PC-9 (cell line): ENCODE data around the gene HHLA2. TPM values are rescaled to one million over a fixed set of nuclear protein-coding genes. Genes with fewer than 3 reads are reported as not detected.

Experiments used
- Bru-seq: library from RNA; stranded (reverse); fragments of 400-500 nt; gene quantifications from one replicate; lab custom pipeline; 2021; lab: Mats Ljungman, UMichigan
- BruChase-seq, 2 experiments: library from RNA; stranded (reverse); fragments of 400-500 nt; gene quantifications; one replicate each; lab custom pipeline; 2021; lab: Mats Ljungman, UMichigan
- BruUV-seq: library from RNA; stranded (reverse); fragments of 400-500 nt; replicated peaks from 2 replicates; lab custom pipeline; 2021; lab: Mats Ljungman, UMichigan
- CTCF ChIA-PET: fragments of 300-600 bp; sonication (Branson Sonifier 250); formaldehyde crosslinking; loops from one replicate; lab custom pipeline; 2022; ENCODE audit warnings: antibody characterized with exemption; lab: Charles Lee
- POLR2A ChIA-PET: fragments of 300-600 bp; sonication (Branson Sonifier 250); formaldehyde crosslinking; loops from one replicate; lab custom pipeline; 2022; ENCODE audit warnings: antibody characterized with exemption; ENCODE audit not compliant: unreplicated experiment; lab: Charles Lee
- DNase-seq, 2 experiments: peaks; one replicate each; pipeline versions ENCODE4 v3.0.0 to v3.0.0-alpha.2; 2015 to 2022; ENCODE audit warnings: mixed read lengths in 1 of 2
- H2AFZ ChIP-seq: fragments of 200-600 bp; sonication (generic); 2 replicates; pipeline ENCODE4 v1.8.1; 2017; ENCODE audit warnings: antibody characterized with exemption
- H3F3A ChIP-seq: fragments of 200-600 bp; sonication (generic); 2 replicates; pipeline ENCODE4 v1.8.1; 2017; ENCODE audit warnings: antibody characterized with exemption, mild to moderate bottlenecking, low read depth; ENCODE audit not compliant: insufficient read depth
- H3K27ac ChIP-seq: fragments of 200-600 bp; sonication (generic); 2 replicates; pipeline ENCODE4 v1.6.1; 2016; ENCODE audit warnings: mixed run types
- H3K27me3 ChIP-seq: fragments of 200-600 bp; sonication (generic); 2 replicates; pipeline ENCODE4 v1.6.1; 2016; ENCODE audit warnings: low read depth, mixed run types; ENCODE audit not compliant: insufficient read depth
- H3K36me3 ChIP-seq: fragments of 200-600 bp; sonication (generic); 2 replicates; pipeline ENCODE4 v1.6.1; 2016; ENCODE audit warnings: low read depth, mixed run types
- H3K4me1 ChIP-seq: fragments of 200-600 bp; sonication (generic); replicated peaks from 2 replicates; pipeline ENCODE4 v1.6.1; 2016; ENCODE audit warnings: mixed run types; ENCODE audit not compliant: insufficient read depth
- H3K4me2 ChIP-seq: fragments of 200-600 bp; sonication (generic); 2 replicates; pipeline ENCODE4 v1.6.1; 2017; ENCODE audit warnings: mixed run types
- H3K4me3 ChIP-seq: fragments of 200-600 bp; sonication (generic); 2 replicates; pipeline ENCODE4 v1.6.1; 2016; ENCODE audit warnings: mixed run types
- H3K79me2 ChIP-seq: fragments of 200-600 bp; sonication (generic); 2 replicates; pipeline ENCODE4 v1.6.1; 2017; ENCODE audit warnings: low read depth, mixed run types
- H3K9me2 ChIP-seq: fragments of 200-600 bp; sonication (generic); 2 replicates; pipeline ENCODE4 v1.8.1; 2017; ENCODE audit warnings: mild to moderate bottlenecking; ENCODE audit not compliant: insufficient read depth
- H3K9me3 ChIP-seq: fragments of 200-600 bp; sonication (generic); 2 replicates; pipeline ENCODE4 v1.8.1; 2016; ENCODE audit warnings: low read depth; ENCODE audit not compliant: insufficient read depth
- H4K20me1 ChIP-seq: fragments of 200-600 bp; sonication (generic); 2 replicates; pipeline ENCODE4 v1.8.1; 2017; ENCODE audit not compliant: insufficient read depth
- CTCF ChIP-seq: fragments of 200-600 bp; sonication (generic); conservative IDR thresholded peaks from 2 replicates; pipeline ENCODE4 v1.6.1; 2017; ENCODE audit warnings: mixed run types, antibody characterized with exemption, mild to moderate bottlenecking, moderate library complexity
- EZH2 ChIP-seq: fragments of 200-600 bp; sonication (generic); IDR thresholded peaks from 2 replicates; pipeline ENCODE4 v1.8.0; 2017; ENCODE audit warnings: antibody characterized with exemption, low read depth
- intact Hi-C: fragments of 100-400 bp; cut with micrococcal nuclease; formaldehyde crosslinking; loops from one replicate; pipeline ENCODE4 v1.10.0; 2022; ENCODE audit not compliant: unreplicated experiment
- long read RNA-seq: library from polyadenylated mRNA; stranded (forward); transcript quantifications from one replicate; pipeline ENCODE4 v2.0.0, GENCODE V29; 2022
- total RNA-seq: library from RNA; stranded (reverse); gene quantifications from 2 replicates; pipeline ENCODE4 v1.2.3, GENCODE V29; 2021

The HHLA2 gene
- total RNA-seq (not detected in 2 replicates), Bru-seq, nascent RNA (not detected), BruChase-seq, experiment 1, labeled RNA remaining after a 2-hour chase (percentile 2 among the genes with signal in this experiment), BruChase-seq, experiment 2, labeled RNA remaining after a 6-hour chase (percentile 1 among the genes with signal in this experiment)
- long read RNA-seq: 0 reads

- BruUV-seq: no TSS peak
- Histone ChIP-seq H3K27me3 (no peaks in the 10 kb centered on the region), H3K9me3 (no peaks in the 10 kb centered on the region), H3K4me1 (no peaks in the 10 kb centered on the region), H3K9me2 (no peaks in the 10 kb centered on the region), H3K4me2 (no peak within 1 kb of the TSS), H3K36me3 (no peaks in the 10 kb centered on the region), H3K79me2 (no peaks in the 10 kb centered on the region), H3K27ac (no peak within 1 kb of the TSS), H3F3A (no peaks in the 10 kb centered on the region), H2AFZ (no peak within 1 kb of the TSS), H3K4me3 (no peak within 1 kb of the TSS), H4K20me1 (no peaks in the 10 kb centered on the region)
- peak in 1 of 2 experiments; percentile 6 for DNase-seq
- intact Hi-C loops: no loop called here
- no peak for TF ChIP-seq EZH2
- no peak for TF ChIP-seq CTCF
- POLR2A ChIA-PET: interaction anchor here (0.6 kb wide), 1 partner anchor 122 kb away, joined by 3 read pairs; no protein-coding TSS in a partner anchor
- CTCF ChIA-PET: interaction anchor here (0.6 kb wide), 1 partner anchor 340 kb away, joined by 3 read pairs; no protein-coding TSS in a partner anchor
Measured at GRCh38 chr3:108296239-108296638, at the start of gene HHLA2. Gene HHLA2, plus strand, starts transcription at chr3:108296548. Its CDS starts 55,266 bp downstream, at chr3:108351814.

- no peak overlapping the region for H3K4me2 ChIP-seq
- POLR2A ChIA-PET: no interaction called here
- no peaks in the 10 kb centered on the region for H3K27me3 ChIP-seq
- CTCF ChIA-PET: no interaction called here
- no peaks in the 10 kb centered on the region for H3K79me2 ChIP-seq
- no peaks in the 10 kb centered on the region for H3K9me2 ChIP-seq
- no peak overlapping the region for H3K4me3 ChIP-seq
- BruUV-seq: no TSS peak
- H2AFZ ChIP-seq: no peak overlapping the region
- TF ChIP-seq EZH2 (no peak), CTCF (no peak)
- H3K36me3 ChIP-seq: no peaks in the 10 kb centered on the region
- no peak overlapping the region for H3K27ac ChIP-seq
- no peaks in the 10 kb centered on the region for H3K9me3 ChIP-seq
- intact Hi-C loops: no loop called here
- no peak for DNase-seq
- H4K20me1 ChIP-seq: no peaks in the 10 kb centered on the region
- no peaks in the 10 kb centered on the region for H3K4me1 ChIP-seq
- no peaks in the 10 kb centered on the region for H3F3A ChIP-seq
Measured at GRCh38 chr3:108250626-108251025, 45.7 kb upstream of the HHLA2 start.

- TF ChIP-seq CTCF (no peak), EZH2 (no peak)
- H3K79me2 ChIP-seq: no peaks in the 10 kb centered on the region
- intact Hi-C loops: no loop called here
- DNase-seq: no peak
- ChIA-PET POLR2A (no interaction called here), CTCF (no interaction called here)
- no peak overlapping the region for H3K27ac ChIP-seq
- no peaks in the 10 kb centered on the region for H3K9me3 ChIP-seq
- no peaks in the 10 kb centered on the region for H4K20me1 ChIP-seq
- H3F3A ChIP-seq: no peaks in the 10 kb centered on the region
- H3K4me2 ChIP-seq: no peak overlapping the region
- H3K36me3 ChIP-seq: no peaks in the 10 kb centered on the region
- no TSS peak for BruUV-seq
- H3K9me2 ChIP-seq: no peaks in the 10 kb centered on the region
- no peaks in the 10 kb centered on the region for H3K27me3 ChIP-seq
- H3K4me1 ChIP-seq: no peaks in the 10 kb centered on the region
- no peak overlapping the region for H3K4me3 ChIP-seq
- H2AFZ ChIP-seq: no peak overlapping the region
Measured at GRCh38 chr3:108251265-108251664, 45.1 kb upstream of the HHLA2 start.
